IMR-90 (cell line): ENCODE data around the gene CTRL. TPM values are rescaled to one million over a fixed set of nuclear protein-coding genes. Genes with fewer than 3 reads are reported as not detected.

Experiments used
- ATAC-seq: fragments of 200-7000 bp; cut with Tn5 transposase; 2 replicates; pipeline ENCODE4 v1.9.1; 2020; ENCODE audit warnings: low read depth, mild to moderate bottlenecking, moderate library complexity
- BruUV-seq: library from RNA; stranded (reverse); fragments of 400-500 nt; replicated peaks from 2 replicates; lab custom pipeline; 2021; lab: Mats Ljungman, UMichigan
- CTCF ChIA-PET: fragments of 300-600 bp; formaldehyde crosslinking; extraction: SDS; loops from one replicate; lab custom pipeline; 2021; ENCODE audit warnings: antibody characterized with exemption; lab: Yijun Ruan, JAX
- POLR2A ChIA-PET: fragments of 300-600 bp; sonication (Branson Sonifier 250); formaldehyde crosslinking; loops from one replicate; lab custom pipeline; 2022; ENCODE audit warnings: antibody characterized with exemption; ENCODE audit not compliant: unreplicated experiment; lab: Charles Lee
- DNase-seq: peaks from one replicate; pipeline ENCODE4 v3.0.0; 2013
- H2AFZ ChIP-seq: replicated peaks from 2 replicates; pipeline ENCODE3; 2013; ENCODE audit warnings: low read length, mild to moderate bottlenecking; ENCODE audit not compliant: poor library complexity
- H2AK5ac ChIP-seq: 2 replicates; pipeline ENCODE4 v1.6.1; 2013; ENCODE audit warnings: low read depth, low read length, inconsistent platforms
- H2AK9ac ChIP-seq: replicated peaks from 2 replicates; pipeline ENCODE3; 2013; ENCODE audit warnings: mild to moderate bottlenecking, low read depth, low read length, moderate library complexity; ENCODE audit not compliant: poor library complexity
- H2BK120ac ChIP-seq: 2 replicates; pipeline ENCODE4 v1.6.1; 2013; ENCODE audit warnings: low read depth, low read length, inconsistent platforms
- H2BK15ac ChIP-seq: 3 replicates; pipeline ENCODE4 v1.6.1; 2013; ENCODE audit warnings: low read depth, low read length, inconsistent platforms
- H2BK20ac ChIP-seq: 2 replicates; pipeline ENCODE4 v1.6.1; 2013; ENCODE audit warnings: low read depth, mild to moderate bottlenecking, inconsistent platforms, low read length, moderate library complexity
- H2BK5ac ChIP-seq: 2 replicates; pipeline ENCODE4 v1.6.1; 2013; ENCODE audit warnings: mild to moderate bottlenecking, low read depth, low read length, inconsistent platforms; ENCODE audit not compliant: poor library complexity, severe bottlenecking
- H3K14ac ChIP-seq: replicated peaks from 2 replicates; pipeline ENCODE4 v1.6.1; 2013; ENCODE audit warnings: low read depth, low read length, inconsistent platforms
- H3K18ac ChIP-seq: 2 replicates; pipeline ENCODE4 v1.6.1; 2013; ENCODE audit warnings: low read depth, low read length, control low read depth
- H3K23ac ChIP-seq: 2 replicates; pipeline ENCODE4 v1.6.1; 2013; ENCODE audit warnings: low read depth, low read length, inconsistent platforms
- H3K27ac ChIP-seq: 2 replicates; pipeline ENCODE4 v1.5.1; 2013; ENCODE audit warnings: mild to moderate bottlenecking, control low read depth, low read length; ENCODE audit not compliant: insufficient read depth
- H3K27me3 ChIP-seq: 2 replicates; pipeline ENCODE4 v1.6.1; 2013; ENCODE audit warnings: low read length; ENCODE audit not compliant: control insufficient read depth, insufficient read depth
- H3K36me3 ChIP-seq: 2 replicates; pipeline ENCODE4 v1.6.1; 2013; ENCODE audit warnings: low read length, mixed read lengths; ENCODE audit not compliant: control insufficient read depth, insufficient read depth
- H3K4ac ChIP-seq: 2 replicates; pipeline ENCODE4 v1.6.1; 2013; ENCODE audit warnings: low read depth, low read length, inconsistent platforms
- H3K4me1 ChIP-seq: 2 replicates; pipeline ENCODE4 v1.6.1; 2013; ENCODE audit warnings: low read length, mixed read lengths; ENCODE audit not compliant: control insufficient read depth, insufficient read depth
- H3K4me2 ChIP-seq: 2 replicates; pipeline ENCODE4 v1.6.1; 2013; ENCODE audit warnings: low read depth, mild to moderate bottlenecking, control low read depth, low read length, moderate library complexity
- H3K4me3 ChIP-seq: 2 replicates; pipeline ENCODE4 v1.5.1; 2013; ENCODE audit warnings: low read depth, mild to moderate bottlenecking, control low read depth, low read length, moderate library complexity; ENCODE audit not compliant: insufficient read depth
- H3K56ac ChIP-seq: 2 replicates; pipeline ENCODE4 v1.6.1; 2013; ENCODE audit warnings: low read length, inconsistent platforms; ENCODE audit not compliant: insufficient read depth; ENCODE audit errors: extremely low read depth
- H3K79me1 ChIP-seq, 2 experiments: 2 replicates each; pipeline ENCODE4 v1.6.1; 2013; ENCODE audit warnings: low read length in 2 of 2, inconsistent platforms in 1 of 2, low read depth in 1 of 2
- H3K9ac ChIP-seq: 2 replicates; pipeline ENCODE4 v1.6.1; 2013; ENCODE audit warnings: low read depth, low read length, control low read depth
- H3K9me1 ChIP-seq: 2 replicates; pipeline ENCODE4 v1.6.1; 2013; ENCODE audit warnings: low read length, inconsistent platforms; ENCODE audit not compliant: insufficient read depth
- H3K9me3 ChIP-seq: 2 replicates; pipeline ENCODE4 v1.6.1; 2013; ENCODE audit warnings: low read length; ENCODE audit not compliant: control insufficient read depth, insufficient read depth
- H4K20me1 ChIP-seq: 2 replicates; pipeline ENCODE4 v1.6.1; 2013; ENCODE audit warnings: low read length, inconsistent platforms; ENCODE audit not compliant: insufficient read depth
- H4K5ac ChIP-seq: 2 replicates; pipeline ENCODE4 v1.6.1; 2013; ENCODE audit warnings: mild to moderate bottlenecking, low read depth, low read length, control low read depth
- H4K8ac ChIP-seq, 2 experiments: 2 replicates each; pipeline ENCODE4 v1.6.1; 2013; ENCODE audit warnings: low read depth in 2 of 2, low read length in 2 of 2, control low read depth in 1 of 2, inconsistent platforms in 1 of 2
- H4K91ac ChIP-seq: 2 replicates; pipeline ENCODE4 v1.6.1; 2013; ENCODE audit warnings: low read depth, low read length, inconsistent platforms; ENCODE audit not compliant: insufficient read depth
- BHLHE40 ChIP-seq: fragments of 150-350 bp; IDR thresholded peaks from 2 replicates; pipeline ENCODE4 v1.6.1; 2016; ENCODE audit warnings: mild to moderate bottlenecking, low read depth, low read length
- CEBPB ChIP-seq: IDR thresholded peaks from 2 replicates; pipeline ENCODE4 v1.6.1; 2012; ENCODE audit warnings: low read depth, low read length, improper control_type of control experiment
- CHD1 ChIP-seq: IDR thresholded peaks from 2 replicates; pipeline ENCODE4 v1.6.1; 2012; ENCODE audit warnings: low read depth, low read length, improper control_type of control experiment
- MAFK ChIP-seq: IDR thresholded peaks from 2 replicates; pipeline ENCODE4 v1.6.1; 2012; ENCODE audit warnings: low read depth, low read length, improper control_type of control experiment
- MAZ ChIP-seq: IDR thresholded peaks from 2 replicates; pipeline ENCODE4 v1.6.1; 2012; ENCODE audit warnings: low read depth, mild to moderate bottlenecking, low read length, improper control_type of control experiment, moderate library complexity, borderline replicate concordance
- MXI1 ChIP-seq: IDR thresholded peaks from 2 replicates; pipeline ENCODE4 v1.6.1; 2012; ENCODE audit warnings: low read depth, mild to moderate bottlenecking, low read length, moderate library complexity, borderline replicate concordance
- NFE2L2 ChIP-seq: fragments of 150-350 bp; IDR thresholded peaks from 2 replicates; pipeline ENCODE4 v1.6.1; 2016; ENCODE audit warnings: low read depth, mild to moderate bottlenecking, low read length
- POLR2A ChIP-seq: IDR thresholded peaks from 2 replicates; pipeline ENCODE4 v1.6.1; 2012; ENCODE audit warnings: mild to moderate bottlenecking, low read depth, low read length
- RAD21 ChIP-seq: IDR thresholded peaks from 2 replicates; pipeline ENCODE4 v1.6.1; 2012; ENCODE audit warnings: low read length, improper control_type of control experiment
- RCOR1 ChIP-seq: IDR thresholded peaks from 2 replicates; pipeline ENCODE4 v1.6.1; 2012; ENCODE audit warnings: mild to moderate bottlenecking, low read length, improper control_type of control experiment; ENCODE audit not compliant: insufficient replicate concordance
- RFX5 ChIP-seq: IDR thresholded peaks from 2 replicates; pipeline ENCODE4 v1.8.0; 2012; ENCODE audit warnings: low read depth, mild to moderate bottlenecking, low read length, moderate library complexity
- SMC3 ChIP-seq: fragments of 150-350 bp; IDR thresholded peaks from 2 replicates; pipeline ENCODE4 v1.6.1; 2016; ENCODE audit warnings: low read depth, mild to moderate bottlenecking, antibody characterized with exemption, low read length, moderate library complexity
- WGBS, 2 experiments: methylation state at CpG; one replicate each; pipeline versions ENCODE4 v1.1.5 to v1.1.7; 2013; ENCODE audit warnings: missing lambda C conversion rate in 2 of 2; ENCODE audit not compliant: insufficient read length in 1 of 2; ENCODE audit errors: extremely low coverage in 2 of 2; 5-methylcytosine and 5-hydroxymethylcytosine counted together
- dilution Hi-C: fragments of 300-500 bp; cut with HindIII; formaldehyde crosslinking; loops from one replicate; pipeline ENCODE4 v1.14.3; 2018; ENCODE audit warnings: low sequenced_read_pairs; ENCODE audit not compliant: unreplicated experiment
- in situ Hi-C: fragments of 300-500 bp; cut with MboI; formaldehyde crosslinking; loops from 3 replicates; pipeline ENCODE4 v1.14.3; 2019; ENCODE audit warnings: low sequenced_read_pairs, inconsistent platforms, mixed read lengths
- intact Hi-C: fragments of 100-400 bp; cut with micrococcal nuclease; formaldehyde crosslinking; loops from 2 replicates; pipeline ENCODE4 v1.10.0; 2022
- polyA plus RNA-seq, 3 experiments: library from polyadenylated mRNA; depleted of rRNA; stranded (reverse); fragments of >200 nt; gene quantifications; 2 replicates each; pipeline ENCODE4 v1.2.3, GENCODE V29; 2012; ENCODE audit warnings: low replicate concordance in 1 of 3
- total RNA-seq: library from RNA; depleted of rRNA; stranded (reverse); fragments of >200 nt; gene quantifications from 2 replicates; pipeline ENCODE4 v1.2.3, GENCODE V29; 2012
- TF ChIP-seq, protein P1 (sequence below): conservative IDR thresholded peaks from 2 replicates; pipeline ENCODE4 v1.5.1; 2012; ENCODE audit warnings: mild to moderate bottlenecking, low read depth, low read length, improper control_type of control experiment
- TF ChIP-seq, protein P2 (sequence below): fragments of 150-350 bp; IDR thresholded peaks from 2 replicates; pipeline ENCODE4 v1.6.1; 2017; ENCODE audit warnings: mild to moderate bottlenecking, antibody characterized with exemption, low read length, low read depth
- TF ChIP-seq, protein P3 (sequence below): fragments of 150-350 bp; IDR thresholded peaks from 2 replicates; pipeline ENCODE4 v1.6.1; 2016; ENCODE audit warnings: low read depth, mild to moderate bottlenecking, low read length, moderate library complexity, borderline replicate concordance

CTRL gene
- total and polyA plus RNA-seq, 2 of the 4 experiments (the other 2 are of a cell fraction): 0.18 to 1.1 TPM

DNA sequence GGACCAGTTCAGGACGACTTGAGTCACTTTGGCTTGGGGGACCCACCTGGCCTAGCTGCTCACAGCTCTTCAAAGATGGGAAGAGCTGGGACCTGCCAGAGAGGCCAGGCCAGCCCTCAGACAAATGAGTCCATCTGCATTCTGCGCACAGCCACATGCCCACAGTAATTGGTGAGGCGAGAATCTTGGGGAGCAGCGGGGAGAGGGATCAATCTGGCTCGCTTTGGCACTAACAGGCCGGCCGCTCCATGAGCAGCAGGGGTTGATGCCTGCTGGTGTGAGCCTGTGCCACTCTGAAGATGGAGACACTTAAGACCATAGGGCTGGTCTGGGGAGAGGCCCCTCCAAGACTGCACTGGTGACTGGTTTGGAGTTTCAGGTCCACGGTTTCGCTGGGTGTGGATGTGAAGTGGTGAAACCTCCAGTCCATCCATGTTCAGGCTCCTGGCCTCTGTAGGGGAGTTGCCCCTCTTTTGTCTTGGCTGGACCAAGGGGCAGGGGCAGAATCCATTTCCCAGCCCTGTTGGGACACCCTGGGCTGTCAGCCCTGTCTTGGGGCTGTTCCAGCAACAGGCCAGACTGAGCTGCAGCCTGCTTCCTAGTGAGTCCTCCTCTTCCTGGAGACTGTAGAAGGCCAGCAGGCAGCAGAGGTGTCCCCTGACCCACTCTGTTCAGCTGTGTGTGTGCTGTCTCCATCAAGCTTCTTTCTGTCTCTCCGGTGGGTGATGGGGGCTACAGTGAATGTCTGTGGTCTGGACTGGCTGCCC is 7.3 kb downstream of the CTRL start:
- 96% methylated on average over 4 of the region's 10 CpGs; no CpG with 5 or more reads in 1 of the 2 experiments for WGBS, 2 experiments
- CTCF ChIA-PET: interaction anchor here (0.6 to 0.9 kb wide), 2 partner anchors 42 to 403 kb away, joined by 3 to 8 read pairs; no protein-coding TSS in a partner anchor
- Histone ChIP-seq H2AK5ac (no peak overlapping the region), H4K5ac (no peak overlapping the region), H3K9me3 (no peaks in the 10 kb centered on the region), H2BK5ac (no peak overlapping the region), H3K14ac (no peak overlapping the region), H3K4me2 (no peak overlapping the region), H3K36me3 (peaks cover 27% of the 10 kb centered on the region), H3K27ac (no peak overlapping the region), H4K20me1 (peaks cover 66% of the 10 kb centered on the region), H2BK120ac (no peak overlapping the region), H2AFZ (no peak overlapping the region), H4K91ac (no peak overlapping the region), H3K79me1 (peaks cover 12 to 59% of the 10 kb centered on the region in 2 experiments), H3K27me3 (no peaks in the 10 kb centered on the region), H3K18ac (no peak overlapping the region), H3K4me1 (no peaks in the 10 kb centered on the region), H2BK15ac (no peak overlapping the region), H3K23ac (no peak overlapping the region), H4K8ac (no peak overlapping the region), H2BK20ac (no peak overlapping the region), H3K4ac (no peak overlapping the region), H3K56ac (no peak overlapping the region), H3K9me1 (peaks cover 6% of the 10 kb centered on the region), H3K4me3 (no peak overlapping the region), H2AK9ac (no peak overlapping the region), H3K9ac (no peak overlapping the region)
- POLR2A ChIA-PET: interaction anchor here (1.0 kb wide), 1 partner anchor 8 kb away, joined by 3 read pairs; no protein-coding TSS in a partner anchor
- ATAC-seq (no peak), DNase-seq (no peak)
- no TSS peak for BruUV-seq
- intact Hi-C loops: no loop called here
- dilution Hi-C loops: no loop called here
- in situ Hi-C loops: no loop called here
- TF ChIP-seq MAZ: no peak
- no peak for TF ChIP-seq CHD1
- TF ChIP-seq, protein P1, sequence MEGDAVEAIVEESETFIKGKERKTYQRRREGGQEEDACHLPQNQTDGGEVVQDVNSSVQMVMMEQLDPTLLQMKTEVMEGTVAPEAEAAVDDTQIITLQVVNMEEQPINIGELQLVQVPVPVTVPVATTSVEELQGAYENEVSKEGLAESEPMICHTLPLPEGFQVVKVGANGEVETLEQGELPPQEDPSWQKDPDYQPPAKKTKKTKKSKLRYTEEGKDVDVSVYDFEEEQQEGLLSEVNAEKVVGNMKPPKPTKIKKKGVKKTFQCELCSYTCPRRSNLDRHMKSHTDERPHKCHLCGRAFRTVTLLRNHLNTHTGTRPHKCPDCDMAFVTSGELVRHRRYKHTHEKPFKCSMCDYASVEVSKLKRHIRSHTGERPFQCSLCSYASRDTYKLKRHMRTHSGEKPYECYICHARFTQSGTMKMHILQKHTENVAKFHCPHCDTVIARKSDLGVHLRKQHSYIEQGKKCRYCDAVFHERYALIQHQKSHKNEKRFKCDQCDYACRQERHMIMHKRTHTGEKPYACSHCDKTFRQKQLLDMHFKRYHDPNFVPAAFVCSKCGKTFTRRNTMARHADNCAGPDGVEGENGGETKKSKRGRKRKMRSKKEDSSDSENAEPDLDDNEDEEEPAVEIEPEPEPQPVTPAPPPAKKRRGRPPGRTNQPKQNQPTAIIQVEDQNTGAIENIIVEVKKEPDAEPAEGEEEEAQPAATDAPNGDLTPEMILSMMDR: no peak
- no peak for TF ChIP-seq MXI1
- no peak for TF ChIP-seq POLR2A
- no peak for TF ChIP-seq CEBPB
- TF ChIP-seq, protein P2, sequence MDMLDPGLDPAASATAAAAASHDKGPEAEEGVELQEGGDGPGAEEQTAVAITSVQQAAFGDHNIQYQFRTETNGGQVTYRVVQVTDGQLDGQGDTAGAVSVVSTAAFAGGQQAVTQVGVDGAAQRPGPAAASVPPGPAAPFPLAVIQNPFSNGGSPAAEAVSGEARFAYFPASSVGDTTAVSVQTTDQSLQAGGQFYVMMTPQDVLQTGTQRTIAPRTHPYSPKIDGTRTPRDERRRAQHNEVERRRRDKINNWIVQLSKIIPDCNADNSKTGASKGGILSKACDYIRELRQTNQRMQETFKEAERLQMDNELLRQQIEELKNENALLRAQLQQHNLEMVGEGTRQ: no peak
- no peak for TF ChIP-seq BHLHE40
- TF ChIP-seq RCOR1: no peak
- TF ChIP-seq NFE2L2: no peak
- TF ChIP-seq RAD21: no peak
- no peak for TF ChIP-seq SMC3
- TF ChIP-seq, protein P3, sequence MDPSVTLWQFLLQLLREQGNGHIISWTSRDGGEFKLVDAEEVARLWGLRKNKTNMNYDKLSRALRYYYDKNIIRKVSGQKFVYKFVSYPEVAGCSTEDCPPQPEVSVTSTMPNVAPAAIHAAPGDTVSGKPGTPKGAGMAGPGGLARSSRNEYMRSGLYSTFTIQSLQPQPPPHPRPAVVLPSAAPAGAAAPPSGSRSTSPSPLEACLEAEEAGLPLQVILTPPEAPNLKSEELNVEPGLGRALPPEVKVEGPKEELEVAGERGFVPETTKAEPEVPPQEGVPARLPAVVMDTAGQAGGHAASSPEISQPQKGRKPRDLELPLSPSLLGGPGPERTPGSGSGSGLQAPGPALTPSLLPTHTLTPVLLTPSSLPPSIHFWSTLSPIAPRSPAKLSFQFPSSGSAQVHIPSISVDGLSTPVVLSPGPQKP: no peak
- no peak for TF ChIP-seq RFX5
- no peak for TF ChIP-seq MAFK
